Loucy (cell line): Measurements from ENCODE around the gene TXNDC11.

ENCODE experiments used
- CTCF ChIP-seq: fragments of 200-600 bp; sonication (generic); conservative IDR thresholded peaks from 2 replicates; pipeline ENCODE4 v1.5.1; 2014; ENCODE audit warnings: mild to moderate bottlenecking, antibody characterized with exemption, low read length
- EZH2phosphoT487 ChIP-seq: fragments of 200-600 bp; IDR thresholded peaks from 2 replicates; pipeline ENCODE4 v1.6.1; 2018; ENCODE audit warnings: antibody characterized with exemption, mild to moderate bottlenecking, moderate library complexity, borderline replicate concordance

GRCh38 chr16:11756248-11756647, 13.6 kb upstream of the TXNDC11 start:
- no peak for TF ChIP-seq CTCF
- TF ChIP-seq EZH2phosphoT487, result no peak
